K562 (cell line): Measurements from ENCODE around the gene ISYNA1. TPM values are rescaled to one million over a fixed set of nuclear protein-coding genes. Genes with fewer than 3 reads are reported as not detected.

Source experiments
- BMI1 ChIP-seq: fragments of 150-350 bp; IDR thresholded peaks from 2 replicates; pipeline ENCODE4 v1.6.1; 2014; ENCODE audit warnings: low read length
- CBFA2T3 ChIP-seq: fragments of 450-650 bp; IDR thresholded peaks from 2 replicates; pipeline ENCODE4 v1.6.1; 2017
- ETS2 ChIP-seq: IDR thresholded peaks from 2 replicates; pipeline ENCODE4 v1.6.1; 2016; ENCODE audit warnings: borderline replicate concordance, missing genetic modification characterization, mild to moderate bottlenecking, moderate library complexity, missing compliant biosample characterization; ENCODE audit not compliant: poor library complexity, severe bottlenecking
- EZH2 ChIP-seq: IDR thresholded peaks from 2 replicates; pipeline ENCODE4 v1.6.1; 2012; ENCODE audit warnings: low read depth, mild to moderate bottlenecking, inconsistent platforms, low read length, borderline replicate concordance
- HLTF ChIP-seq: fragments of 450-650 bp; IDR thresholded peaks from 2 replicates; pipeline ENCODE4 v1.6.1; 2016
- JUND ChIP-seq, 2 experiments: IDR thresholded peaks; 2 replicates in 1 of 2; 3 replicates in 1 of 2; pipeline ENCODE4 v1.6.1; 2011; ENCODE audit warnings: borderline replicate concordance in 2 of 2, low read depth in 2 of 2, low read length in 2 of 2, improper control_type of control experiment in 1 of 2, missing biosample characterization in 1 of 2, missing genetic modification characterization in 1 of 2, missing genetic modification reagents in 1 of 2
- KAT7 ChIP-seq: sonication (generic); formaldehyde crosslinking; IDR thresholded peaks from 2 replicates; pipeline ENCODE4 v1.8.0; 2022; ENCODE audit warnings: missing genetic modification reagents, mild to moderate bottlenecking, borderline replicate concordance
- NCOA1 ChIP-seq: fragments of 450-650 bp; IDR thresholded peaks from 2 replicates; pipeline ENCODE4 v1.6.1; 2016; ENCODE audit warnings: low read depth
- NFE2L1 ChIP-seq: fragments of 450-650 bp; IDR thresholded peaks from 2 replicates; pipeline ENCODE4 v1.6.1; 2016; ENCODE audit warnings: missing genetic modification characterization, low read depth, mild to moderate bottlenecking, missing compliant biosample characterization, moderate library complexity, borderline replicate concordance
- POLR2A ChIP-seq: fragments of 450-650 bp; conservative IDR thresholded peaks from 2 replicates; pipeline ENCODE4 v1.6.1; 2016
- PYGO2 ChIP-seq: fragments of 450-650 bp; IDR thresholded peaks from 2 replicates; pipeline ENCODE4 v1.6.1; 2016; ENCODE audit warnings: mild to moderate bottlenecking, missing genetic modification characterization, moderate library complexity, missing compliant biosample characterization
- SMAD3 ChIP-seq: fragments of 450-650 bp; formaldehyde crosslinking; conservative IDR thresholded peaks from 2 replicates; pipeline ENCODE4 v1.4.0; 2020; ENCODE audit warnings: mild to moderate bottlenecking
- TSC22D4 ChIP-seq: fragments of 450-650 bp; IDR thresholded peaks from 2 replicates; pipeline ENCODE4 v1.6.1; 2016; ENCODE audit warnings: missing genetic modification characterization, missing biosample characterization, control low read depth
- YBX1 ChIP-seq: fragments of 450-650 bp; IDR thresholded peaks from 2 replicates; pipeline ENCODE4 v1.7.1; 2016; ENCODE audit warnings: mild to moderate bottlenecking
- ZBTB7A ChIP-seq: IDR thresholded peaks from 2 replicates; pipeline ENCODE4 v1.6.1; 2011; ENCODE audit warnings: low read depth, mild to moderate bottlenecking, low read length, moderate library complexity, borderline replicate concordance; ENCODE audit not compliant: control insufficient read depth
- ZC3H8 ChIP-seq: fragments of 450-650 bp; IDR thresholded peaks from 2 replicates; pipeline ENCODE4 v1.6.1; 2017
- ZKSCAN1 ChIP-seq: fragments of 150-350 bp; IDR thresholded peaks from 2 replicates; pipeline ENCODE4 v1.6.1; 2016; ENCODE audit warnings: low read depth, low read length
- ZNF140 ChIP-seq: fragments of 250-450 bp; sonication (Bioruptor Pico); IDR thresholded peaks from 2 replicates; pipeline ENCODE4 v1.8.0; 2021; ENCODE audit warnings: moderate library complexity, mild to moderate bottlenecking, inconsistent platforms
- ZNF717 ChIP-seq: fragments of 250-450 bp; sonication (Bioruptor Pico); IDR thresholded peaks from 2 replicates; pipeline ENCODE4 v1.5.0; 2021
- ZZZ3 ChIP-seq: fragments of 450-650 bp; IDR thresholded peaks from 2 replicates; pipeline ENCODE4 v1.6.1; 2016; ENCODE audit warnings: antibody characterized with exemption, mild to moderate bottlenecking, moderate library complexity
- polyA plus RNA-seq, 8 experiments: library from polyadenylated mRNA; depleted of rRNA in 4 of 8; stranded (reverse) in 5 of 8; unstranded in 3 of 8; fragments of >200 nt; fragmentation: Nextera tagmentation in 2 of 8; fragmentation: Illumina TruSeq in 1 of 8; extraction: Ambion mirVana in 2 of 8; extraction: Trizol in 1 of 8; gene quantifications; 2 replicates each; pipeline versions ENCODE4 v1.2.1 to v1.2.3, GENCODE V29; 2011 to 2014; ENCODE audit warnings: inconsistent platforms in 1 of 8, missing spikeins in 1 of 8
- total RNA-seq, 7 experiments: library from RNA; depleted of rRNA in 6 of 7; stranded (reverse); fragments of >200 nt in 6 of 7; fragmentation: Illumina TruSeq in 2 of 7; extraction: Trizol in 2 of 7; gene quantifications; 2 replicates each; pipeline versions ENCODE4 v1.2.1 to v1.2.3, GENCODE V29; 2011 to 2021; ENCODE audit warnings: low replicate concordance in 1 of 7
- TF ChIP-seq, protein P1 (sequence below): sonication (generic); IDR thresholded peaks from 2 replicates; pipeline ENCODE4 v1.6.1; 2016
- TF ChIP-seq, protein P2 (sequence below): sonication (generic); formaldehyde crosslinking; IDR thresholded peaks from 2 replicates; pipeline ENCODE4 v1.4.0; 2020; ENCODE audit warnings: mild to moderate bottlenecking, missing genetic modification reagents

Gene ISYNA1
- total and polyA plus RNA-seq, 9 of the 15 experiments (the other 6 are each of a cell fraction or from before 2014, with no cell fraction given): 21.8 to 460 (median 93.2) TPM

DNA sequence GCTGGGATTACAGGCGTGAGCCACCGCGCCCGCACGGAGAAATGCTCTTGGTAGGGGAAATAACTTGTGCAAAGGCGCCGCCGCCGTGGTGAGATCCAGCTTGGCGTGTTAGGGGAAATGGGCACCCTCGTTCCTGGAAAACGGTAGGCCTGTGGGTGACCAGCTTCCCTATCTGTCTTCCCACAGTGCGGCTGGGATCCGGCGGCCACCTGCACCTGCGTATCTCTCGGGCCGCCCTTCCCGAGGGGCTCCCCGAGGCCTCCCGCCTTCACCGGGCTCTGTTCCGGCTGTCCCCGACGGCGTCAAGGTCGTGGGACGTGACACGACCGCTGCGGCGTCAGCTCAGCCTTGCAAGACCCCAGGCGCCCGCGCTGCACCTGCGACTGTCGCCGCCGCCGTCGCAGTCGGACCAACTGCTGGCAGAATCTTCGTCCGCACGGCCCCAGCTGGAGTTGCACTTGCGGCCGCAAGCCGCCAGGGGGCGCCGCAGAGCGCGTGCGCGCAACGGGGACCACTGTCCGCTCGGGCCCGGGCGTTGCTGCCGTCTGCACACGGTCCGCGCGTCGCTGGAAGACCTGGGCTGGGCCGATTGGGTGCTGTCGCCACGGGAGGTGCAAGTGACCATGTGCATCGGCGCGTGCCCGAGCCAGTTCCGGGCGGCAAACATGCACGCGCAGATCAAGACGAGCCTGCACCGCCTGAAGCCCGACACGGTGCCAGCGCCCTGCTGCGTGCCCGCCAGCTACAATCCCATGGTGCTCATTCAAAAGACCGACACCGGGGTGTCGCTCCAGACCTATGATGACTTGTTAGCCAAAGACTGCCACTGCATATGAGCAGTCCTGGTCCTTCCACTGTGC is 49.6 kb downstream of the ISYNA1 start (continued):
- TF ChIP-seq HLTF (peak; percentile 43; the same call in 1 of the 2 replicates), NCOA1 (no peak), ZNF140 (CRISPR knock-in tag) (no peak), ZC3H8 (no peak), JUND (IDR thresholded peaks at IDR 0.05; ENCODE audit: borderline replicate concordance, low read depth, low read length) (peak; percentile 57), JUND (tag; IDR thresholded peaks at IDR 0.05; ENCODE audit: borderline replicate concordance, low read depth, low read length) (peak; percentile 57; the same call in 1 of the 3 replicates), YBX1 (no peak), NFE2L1 (tag) (no peak), KAT7 (peak; percentile 98; the same call in 1 of the 2 replicates), EZH2 (no peak), CBFA2T3 (no peak; the same call in none of the 2 replicates), ZBTB7A (peak; percentile 68; the same call in 1 of the 2 replicates), TSC22D4 (tag) (no peak), PYGO2 (tag) (no peak), ZNF717 (CRISPR knock-in tag) (no peak), ZZZ3 (no peak), ETS2 (no peak), POLR2A (peak; percentile 64), SMAD3 (CRISPR knock-in tag) (0 out of 2 replicates have a peak, but pooled peaks have one; percentile 10), BMI1 (no peak), ZKSCAN1 (peak; percentile 57; the same call in 1 of the 2 replicates)
- TF ChIP-seq, protein P1, sequence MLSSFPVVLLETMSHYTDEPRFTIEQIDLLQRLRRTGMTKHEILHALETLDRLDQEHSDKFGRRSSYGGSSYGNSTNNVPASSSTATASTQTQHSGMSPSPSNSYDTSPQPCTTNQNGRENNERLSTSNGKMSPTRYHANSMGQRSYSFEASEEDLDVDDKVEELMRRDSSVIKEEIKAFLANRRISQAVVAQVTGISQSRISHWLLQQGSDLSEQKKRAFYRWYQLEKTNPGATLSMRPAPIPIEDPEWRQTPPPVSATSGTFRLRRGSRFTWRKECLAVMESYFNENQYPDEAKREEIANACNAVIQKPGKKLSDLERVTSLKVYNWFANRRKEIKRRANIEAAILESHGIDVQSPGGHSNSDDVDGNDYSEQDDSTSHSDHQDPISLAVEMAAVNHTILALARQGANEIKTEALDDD: no peak; the same call in 1 of the 2 replicates
- TF ChIP-seq, protein P2, sequence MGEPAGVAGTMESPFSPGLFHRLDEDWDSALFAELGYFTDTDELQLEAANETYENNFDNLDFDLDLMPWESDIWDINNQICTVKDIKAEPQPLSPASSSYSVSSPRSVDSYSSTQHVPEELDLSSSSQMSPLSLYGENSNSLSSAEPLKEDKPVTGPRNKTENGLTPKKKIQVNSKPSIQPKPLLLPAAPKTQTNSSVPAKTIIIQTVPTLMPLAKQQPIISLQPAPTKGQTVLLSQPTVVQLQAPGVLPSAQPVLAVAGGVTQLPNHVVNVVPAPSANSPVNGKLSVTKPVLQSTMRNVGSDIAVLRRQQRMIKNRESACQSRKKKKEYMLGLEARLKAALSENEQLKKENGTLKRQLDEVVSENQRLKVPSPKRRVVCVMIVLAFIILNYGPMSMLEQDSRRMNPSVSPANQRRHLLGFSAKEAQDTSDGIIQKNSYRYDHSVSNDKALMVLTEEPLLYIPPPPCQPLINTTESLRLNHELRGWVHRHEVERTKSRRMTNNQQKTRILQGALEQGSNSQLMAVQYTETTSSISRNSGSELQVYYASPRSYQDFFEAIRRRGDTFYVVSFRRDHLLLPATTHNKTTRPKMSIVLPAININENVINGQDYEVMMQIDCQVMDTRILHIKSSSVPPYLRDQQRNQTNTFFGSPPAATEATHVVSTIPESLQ (CRISPR knock-in tag): 0 out of 2 replicates have a peak, but pooled peaks have one; percentile 66
